ENCODE measurements around the gene PPM1H. TPM values are rescaled to one million over a fixed set of nuclear protein-coding genes. Genes with fewer than 3 reads are reported as not detected.

The PPM1H gene
- total RNA-seq, 1 donor from 2014 or later = not detected

GRCh38 chr12:62716037-62716436, 218.9 kb downstream of the PPM1H start:
- Mint-ChIP-seq H3K27me3 (ENCODE audit: insufficient read depth) (peaks cover 2% of the 10 kb centered on the region), H3K36me3 (ENCODE audit: low read depth) (no peaks in the 10 kb centered on the region), H3K9me3 (no peaks in the 10 kb centered on the region), H3K4me3 (no peak overlapping the region), H3K4me1 (ENCODE audit: low read depth) (no peaks in the 10 kb centered on the region), H3K27ac (no peak overlapping the region)
- intact Hi-C loops (cut with micrococcal nuclease) = no loop called here
- no peak for DNase-seq (ENCODE audit: low spot score)

GRCh38 chr12:62714774-62715721, 219.9 kb downstream of the PPM1H start:
- no peaks in the 10 kb centered on the region for H3K36me3 Mint-ChIP-seq (ENCODE audit: low read depth)
- no peaks in the 10 kb centered on the region for H3K4me1 Mint-ChIP-seq (ENCODE audit: low read depth)
- intact Hi-C loops (cut with micrococcal nuclease) = no loop called here
- H3K4me3 Mint-ChIP-seq = no peak overlapping the region
- no peak for DNase-seq (ENCODE audit: low spot score)
- no peak overlapping the region for H3K27ac Mint-ChIP-seq
- peaks cover 2% of the 10 kb centered on the region for H3K27me3 Mint-ChIP-seq (ENCODE audit: insufficient read depth)
- no peaks in the 10 kb centered on the region for H3K9me3 Mint-ChIP-seq

- Mint-ChIP-seq H3K27me3 (ENCODE audit: insufficient read depth) (peaks cover 7% of the 10 kb centered on the region), H3K4me3 (no peak overlapping the region)
Measured at GRCh38 chr12:62714181-62714773, 220.7 kb downstream of the PPM1H start.

GRCh38 chr12:62713723-62714122, 221.2 kb downstream of the PPM1H start:
- no peak for DNase-seq (ENCODE audit: low spot score)
- no peaks in the 10 kb centered on the region for H3K36me3 Mint-ChIP-seq (ENCODE audit: low read depth)
- H3K27me3 Mint-ChIP-seq (ENCODE audit: insufficient read depth) = peaks cover 7% of the 10 kb centered on the region
- H3K4me3 Mint-ChIP-seq = no peak overlapping the region
- H3K9me3 Mint-ChIP-seq = no peaks in the 10 kb centered on the region
- no peak overlapping the region for H3K27ac Mint-ChIP-seq
- intact Hi-C loops (cut with micrococcal nuclease) = no loop called here
- H3K4me1 Mint-ChIP-seq (ENCODE audit: low read depth) = no peaks in the 10 kb centered on the region

More at GRCh38 chr12:62714181-62714773, 220.7 kb downstream of the PPM1H start:
- H3K4me1 Mint-ChIP-seq (ENCODE audit: low read depth) = no peaks in the 10 kb centered on the region
- intact Hi-C loops (cut with micrococcal nuclease) = no loop called here
- no peaks in the 10 kb centered on the region for H3K36me3 Mint-ChIP-seq (ENCODE audit: low read depth)
- H3K27ac Mint-ChIP-seq = no peak overlapping the region
- no peaks in the 10 kb centered on the region for H3K9me3 Mint-ChIP-seq
- no peak for DNase-seq (ENCODE audit: low spot score)

- Mint-ChIP-seq H3K4me1 (ENCODE audit: low read depth) (no peaks in the 10 kb centered on the region), H3K27me3 (ENCODE audit: insufficient read depth) (peaks cover 11% of the 10 kb centered on the region), H3K9me3 (no peaks in the 10 kb centered on the region), H3K36me3 (ENCODE audit: low read depth) (no peaks in the 10 kb centered on the region), H3K27ac (no peak overlapping the region), H3K4me3 (no peak overlapping the region)
- intact Hi-C loops (cut with micrococcal nuclease) = no loop called here
- DNase-seq (ENCODE audit: low spot score) = no peak
Measured at GRCh38 chr12:62712681-62713573, 222.0 kb downstream of the PPM1H start.

GRCh38 chr12:62711631-62712241, 223.2 kb downstream of the PPM1H start:
- intact Hi-C loops (cut with micrococcal nuclease) = no loop called here
- H3K4me3 Mint-ChIP-seq = no peak overlapping the region
- H3K9me3 Mint-ChIP-seq = no peaks in the 10 kb centered on the region
- DNase-seq (ENCODE audit: low spot score) = no peak
- no peaks in the 10 kb centered on the region for H3K36me3 Mint-ChIP-seq (ENCODE audit: low read depth)
- no peak overlapping the region for H3K27ac Mint-ChIP-seq
- no peaks in the 10 kb centered on the region for H3K4me1 Mint-ChIP-seq (ENCODE audit: low read depth)
- peaks cover 13% of the 10 kb centered on the region for H3K27me3 Mint-ChIP-seq (ENCODE audit: insufficient read depth)

- no peaks in the 10 kb centered on the region for H3K36me3 Mint-ChIP-seq (ENCODE audit: low read depth)
- intact Hi-C loops (cut with micrococcal nuclease) = no loop called here
- H3K4me3 Mint-ChIP-seq = no peak overlapping the region
Measured at GRCh38 chr12:62709311-62709710, 225.6 kb downstream of the PPM1H start.

GRCh38 chr12:62707939-62708338, 227.0 kb downstream of the PPM1H start:
- Mint-ChIP-seq H3K9me3 (no peaks in the 10 kb centered on the region), H3K27me3 (ENCODE audit: insufficient read depth) (peaks cover 15% of the 10 kb centered on the region), H3K36me3 (ENCODE audit: low read depth) (no peaks in the 10 kb centered on the region), H3K4me1 (ENCODE audit: low read depth) (peaks cover under 1% of the 10 kb centered on the region), H3K4me3 (no peak overlapping the region), H3K27ac (no peak overlapping the region)
- intact Hi-C loops (cut with micrococcal nuclease) = no loop called here
- DNase-seq (ENCODE audit: low spot score) = no peak

More at GRCh38 chr12:62709311-62709710, 225.6 kb downstream of the PPM1H start:
- H3K4me1 Mint-ChIP-seq (ENCODE audit: low read depth) = no peaks in the 10 kb centered on the region
- no peak overlapping the region for H3K27ac Mint-ChIP-seq
- no peaks in the 10 kb centered on the region for H3K9me3 Mint-ChIP-seq
- no peak for DNase-seq (ENCODE audit: low spot score)
- H3K27me3 Mint-ChIP-seq (ENCODE audit: insufficient read depth) = peaks cover 13% of the 10 kb centered on the region

- no peak for DNase-seq (ENCODE audit: low spot score)
- Mint-ChIP-seq H3K4me1 (ENCODE audit: low read depth) (peaks cover 8% of the 10 kb centered on the region), H3K36me3 (ENCODE audit: low read depth) (no peaks in the 10 kb centered on the region), H3K9me3 (no peaks in the 10 kb centered on the region), H3K27me3 (ENCODE audit: insufficient read depth) (peaks cover 20% of the 10 kb centered on the region), H3K27ac (no peak overlapping the region), H3K4me3 (no peak overlapping the region)
- intact Hi-C loops (cut with micrococcal nuclease) = no loop called here
Measured at GRCh38 chr12:62705846-62706245, 229.1 kb downstream of the PPM1H start.

- no peaks in the 10 kb centered on the region for H3K36me3 Mint-ChIP-seq (ENCODE audit: low read depth)
- no peaks in the 10 kb centered on the region for H3K9me3 Mint-ChIP-seq
- no peak overlapping the region for H3K27ac Mint-ChIP-seq
- H3K4me3 Mint-ChIP-seq = no peak overlapping the region
- DNase-seq (ENCODE audit: low spot score) = no peak
- intact Hi-C loops (cut with micrococcal nuclease) = no loop called here
- H3K27me3 Mint-ChIP-seq (ENCODE audit: insufficient read depth) = peaks cover 12% of the 10 kb centered on the region
- peaks cover 8% of the 10 kb centered on the region for H3K4me1 Mint-ChIP-seq (ENCODE audit: low read depth)
Measured at GRCh38 chr12:62703011-62703380, 232.0 kb downstream of the PPM1H start.

GRCh38 chr12:62701492-62701891, 233.5 kb downstream of the PPM1H start:
- DNase-seq (ENCODE audit: low spot score) = no peak
- intact Hi-C loops (cut with micrococcal nuclease) = no loop called here
- Mint-ChIP-seq H3K27ac (no peak overlapping the region), H3K27me3 (ENCODE audit: insufficient read depth) (peaks cover 7% of the 10 kb centered on the region), H3K4me1 (ENCODE audit: low read depth) (peaks cover 14% of the 10 kb centered on the region), H3K36me3 (ENCODE audit: low read depth) (no peaks in the 10 kb centered on the region), H3K9me3 (no peaks in the 10 kb centered on the region), H3K4me3 (no peak overlapping the region)

GRCh38 chr12:62700091-62700880, 234.7 kb downstream of the PPM1H start:
- Mint-ChIP-seq H3K27ac (no peak overlapping the region), H3K27me3 (ENCODE audit: insufficient read depth) (peaks cover 9% of the 10 kb centered on the region), H3K4me3 (no peak overlapping the region), H3K9me3 (no peaks in the 10 kb centered on the region), H3K36me3 (ENCODE audit: low read depth) (no peaks in the 10 kb centered on the region), H3K4me1 (ENCODE audit: low read depth) (peaks cover 24% of the 10 kb centered on the region)
- intact Hi-C loops (cut with micrococcal nuclease) = no loop called here
- no peak for DNase-seq (ENCODE audit: low spot score)
